Transverse colon (tissue), 4 donors: ENCODE data around the gene TCF7L2.

Experiments
- CTCF ChIP-seq, 5 experiments: fragments of 200-600 bp in 3 of 5; fragments of 450-650 bp in 2 of 5; sonication (generic) in 3 of 5; IDR thresholded peaks; 1 replicate in 2 of 5; 2 replicates in 3 of 5; pipeline ENCODE4 v1.5.1; 2016 to 2017; ENCODE audit warnings: antibody characterized with exemption in 5 of 5, inconsistent platforms in 3 of 5, mild to moderate bottlenecking in 2 of 5, moderate library complexity in 1 of 5
- EP300 ChIP-seq: sonication (generic); formaldehyde crosslinking; IDR thresholded peaks from one replicate; pipeline ENCODE4 v1.6.1; 2017; ENCODE audit warnings: antibody characterized with exemption, low read depth
- POLR2A ChIP-seq: fragments of 450-650 bp; IDR thresholded peaks from one replicate; pipeline ENCODE4 v1.6.1; 2016; ENCODE audit warnings: antibody characterized with exemption, mild to moderate bottlenecking, moderate library complexity
- POLR2AphosphoS5 ChIP-seq, 3 donors: sonication (generic); formaldehyde crosslinking; IDR thresholded peaks; one replicate each; pipeline ENCODE4 v1.6.1; 2016; ENCODE audit warnings: antibody characterized with exemption in 3 of 3

- TF ChIP-seq CTCF (IDR thresholded peaks at IDR 0.05) (no peak), POLR2AphosphoS5 (IDR thresholded peaks at IDR 0.05) (no peak), POLR2A (no peak), EP300 (no peak)
Measured at GRCh38 chr10:112962343-112962742, 12.3 kb downstream of the TCF7L2 start.
